Iris pigment epithelial cell (primary cell): Measurements from ENCODE around the gene MERTK.
"Not testable (repeated sequence)": the region's sequence is repeated elsewhere in the genome, so short reads cannot be mapped to it uniquely, and the experiment has no call there.

Experiments used
- DNase-seq: peaks from one replicate; pipeline ENCODE4 v3.0.0-alpha.2; 2011; ENCODE audit warnings: low read depth

Gene MERTK

DNA sequence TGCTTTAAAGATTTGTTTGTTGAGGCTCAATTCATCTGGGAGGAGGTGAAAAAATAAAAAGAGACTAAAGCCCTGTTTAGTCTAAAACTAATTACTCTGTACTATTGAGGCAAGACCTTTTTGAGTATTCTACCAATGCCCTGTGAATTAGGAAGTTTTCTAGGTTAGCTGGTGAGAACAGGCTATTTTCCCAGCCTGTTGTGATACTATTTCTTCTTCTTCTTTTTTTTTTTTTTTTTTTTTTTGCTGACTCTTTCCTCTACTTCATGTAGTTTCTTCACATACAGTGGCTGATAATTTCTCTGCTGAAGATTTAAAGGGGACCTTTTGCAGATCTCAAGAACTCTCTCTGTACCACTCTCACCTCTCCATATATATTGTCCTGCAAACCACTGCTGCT, 147.8 kb downstream of the MERTK start:
- DNase-seq, result no peak

DNA sequence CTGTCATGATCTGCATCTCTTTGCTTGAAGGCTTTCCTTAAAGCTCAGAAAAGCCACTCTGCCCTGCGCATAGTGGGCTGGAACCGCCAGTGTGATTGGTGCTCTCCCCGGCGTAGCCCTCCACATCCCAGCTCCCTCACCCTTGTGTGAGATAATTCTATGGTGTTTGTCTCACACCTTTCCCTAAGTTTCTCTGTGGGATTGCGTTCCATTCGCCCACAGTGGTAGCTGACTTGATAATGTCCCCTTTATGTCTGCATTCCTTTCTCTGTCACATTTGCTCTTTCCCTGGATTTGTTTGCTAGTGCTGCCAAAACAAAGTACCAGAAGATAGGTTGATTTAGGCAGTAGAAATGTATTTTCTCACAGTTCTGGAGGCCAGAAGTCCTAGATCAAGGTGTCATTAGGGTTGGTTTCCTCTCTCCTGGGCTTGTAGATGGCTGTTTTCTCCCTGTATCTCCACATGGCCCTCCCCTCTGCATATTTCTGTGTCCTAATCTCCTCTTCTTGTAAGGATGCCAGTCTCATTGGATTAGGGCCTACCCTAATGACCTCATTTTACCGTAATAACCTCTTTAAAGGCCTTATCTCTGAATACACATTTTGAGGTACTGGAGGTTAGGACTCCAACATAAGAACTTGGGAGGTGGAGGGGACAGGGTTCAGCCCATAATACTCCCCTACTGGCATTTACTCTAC, 149.3 kb downstream of the MERTK start:
- no peak for DNase-seq

DNA sequence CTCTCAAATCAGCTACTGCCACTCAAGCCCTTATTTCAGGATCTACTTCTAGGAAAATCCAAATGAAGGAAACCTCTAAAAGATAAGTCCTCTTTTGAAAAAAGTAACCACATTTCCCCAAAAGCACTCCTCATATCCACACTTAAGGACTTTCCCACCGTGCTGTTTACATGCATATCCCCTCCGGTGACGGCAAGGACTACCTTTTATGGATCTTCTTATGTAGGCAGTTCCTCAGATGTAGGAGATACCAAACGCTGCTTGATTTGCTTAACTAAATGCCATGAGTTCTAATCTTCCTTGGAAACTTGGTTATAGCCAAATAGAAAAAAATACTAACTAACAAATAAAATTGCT, 149.8 kb downstream of the MERTK start:
- no peak for DNase-seq

DNA sequence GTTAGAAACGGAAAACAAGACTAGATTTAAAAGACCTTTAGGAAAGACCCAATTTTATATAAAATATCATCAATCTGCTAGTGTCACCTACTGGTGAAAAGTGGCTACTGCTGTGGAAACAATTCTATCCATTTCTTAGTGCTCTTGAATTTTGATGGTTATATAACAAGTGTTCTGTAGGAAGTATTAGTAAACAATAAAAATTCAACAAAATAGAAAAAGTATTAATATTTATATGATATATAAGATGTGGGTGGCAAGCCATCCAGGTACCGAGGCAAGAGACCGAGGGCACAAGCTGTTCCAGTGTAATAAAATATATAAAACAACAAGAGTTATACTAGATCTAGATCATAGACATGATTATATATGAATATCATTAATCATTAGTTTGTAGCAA, 150.5 kb downstream of the MERTK start:
- DNase-seq, result peak; percentile 67

DNA sequence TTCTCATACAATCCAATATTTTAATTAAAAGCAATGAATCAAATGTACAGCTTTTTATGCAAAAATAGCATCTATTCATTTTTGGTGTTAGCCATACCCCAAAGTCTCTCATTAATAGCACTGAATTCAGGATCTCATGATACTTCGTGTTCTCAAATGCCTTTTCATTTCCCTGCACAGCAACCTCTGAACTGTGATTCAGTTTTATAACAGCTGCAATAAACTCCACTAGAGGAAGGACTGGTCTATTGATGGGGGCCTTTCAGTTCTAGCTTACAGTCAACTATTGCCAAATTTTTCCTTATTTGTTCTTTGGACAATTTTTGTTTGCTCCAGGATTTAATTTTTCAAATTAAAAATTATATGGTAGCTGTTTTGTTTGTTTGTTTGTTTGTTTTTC, 151.9 kb downstream of the MERTK start:
- no peak for DNase-seq

DNA sequence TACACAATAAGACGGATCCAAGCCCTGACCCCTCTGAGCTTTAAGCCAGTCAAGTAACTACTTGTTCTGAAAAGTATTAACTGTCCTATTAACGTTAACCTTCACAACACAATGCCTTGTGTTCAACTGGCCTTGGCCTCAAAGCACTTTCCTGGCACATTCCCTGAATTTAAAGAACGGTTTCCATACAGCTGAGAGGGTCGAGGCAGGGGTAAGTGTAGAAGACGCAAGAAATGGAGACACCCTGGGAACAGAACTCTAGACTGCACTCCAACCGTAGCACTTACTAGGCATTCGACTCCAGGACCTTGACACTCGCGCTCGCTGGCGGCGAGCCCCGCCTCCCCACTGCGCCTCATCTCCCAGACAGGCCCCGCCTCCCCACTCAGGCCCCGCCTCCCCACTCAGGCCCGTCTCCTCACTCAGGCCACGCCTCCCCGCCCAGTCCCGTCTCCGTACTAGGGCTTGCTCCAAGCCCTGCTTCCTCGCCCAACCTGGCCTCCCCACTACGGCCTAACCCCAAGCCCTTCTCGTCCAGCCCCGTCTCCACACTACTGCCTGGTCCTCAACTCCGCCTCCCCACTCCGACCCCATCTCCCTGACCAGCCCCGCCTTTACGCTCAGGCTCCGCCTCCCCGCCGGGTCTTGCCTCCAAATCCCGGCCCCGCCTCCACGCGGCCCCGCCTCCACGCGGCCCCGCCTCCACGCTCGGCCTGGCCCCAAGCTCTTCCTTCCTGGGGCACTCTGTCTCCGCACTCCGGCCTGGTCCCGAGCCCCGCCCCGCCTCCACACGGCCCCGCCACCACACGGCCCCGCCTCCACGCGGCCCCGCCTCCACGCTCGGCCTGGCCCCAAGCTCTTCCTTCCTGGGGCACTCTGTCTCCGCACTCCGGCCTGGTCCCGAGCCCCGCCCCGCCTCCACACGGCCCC, 155.8 kb downstream of the MERTK start:
- peak; percentile 95 for DNase-seq

DNA sequence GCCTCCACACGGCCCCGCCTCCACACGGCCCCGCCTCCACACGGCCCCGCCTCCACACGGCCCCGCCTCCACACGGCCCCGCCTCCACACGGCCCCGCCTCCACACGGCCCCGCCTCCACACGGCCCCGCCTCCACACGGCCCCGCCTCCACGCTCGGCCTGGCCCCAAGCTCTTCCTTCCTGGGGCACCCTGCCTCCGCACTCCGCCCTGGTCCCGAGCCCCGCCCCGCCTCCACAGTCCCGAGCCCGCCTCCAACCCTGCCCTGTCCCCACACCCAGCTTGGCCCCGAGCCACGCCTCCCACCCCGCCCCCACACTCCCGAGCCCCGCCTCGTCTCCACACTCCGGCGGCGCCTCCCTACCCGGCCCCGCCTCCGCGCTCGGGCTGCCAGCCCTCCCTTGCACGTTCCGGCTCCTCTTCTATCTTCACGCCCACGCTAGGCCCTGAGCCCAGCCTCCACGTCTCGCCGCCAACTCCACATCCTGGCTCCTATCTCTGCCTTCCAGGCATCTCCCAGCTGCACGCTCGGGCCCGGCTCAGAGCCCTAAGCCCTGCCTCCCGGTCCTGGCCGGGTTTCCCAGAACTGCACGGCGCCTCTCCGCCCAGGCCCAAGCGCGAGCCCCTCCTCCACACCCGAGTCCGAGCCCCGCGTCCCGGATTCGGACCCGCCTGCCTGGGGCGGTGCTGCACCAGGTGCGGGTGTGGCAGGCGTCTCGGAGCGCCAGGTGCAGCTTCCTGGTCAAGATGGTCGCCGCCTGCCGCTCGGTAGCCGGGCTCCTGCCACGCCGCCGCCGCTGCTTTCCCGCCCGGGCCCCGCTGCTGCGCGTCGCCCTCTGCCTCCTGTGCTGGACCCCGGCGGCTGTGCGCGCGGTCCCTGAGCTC, 156.7 kb downstream of the MERTK start, which contains the start of gene TMEM87B:
TMEM87B (plus strand) TSS at position 423 of the 883 bp plus-strand sequence; CDS start at position 746, 323 bp downstream.
- DNase-seq, result peak; percentile 98

DNA sequence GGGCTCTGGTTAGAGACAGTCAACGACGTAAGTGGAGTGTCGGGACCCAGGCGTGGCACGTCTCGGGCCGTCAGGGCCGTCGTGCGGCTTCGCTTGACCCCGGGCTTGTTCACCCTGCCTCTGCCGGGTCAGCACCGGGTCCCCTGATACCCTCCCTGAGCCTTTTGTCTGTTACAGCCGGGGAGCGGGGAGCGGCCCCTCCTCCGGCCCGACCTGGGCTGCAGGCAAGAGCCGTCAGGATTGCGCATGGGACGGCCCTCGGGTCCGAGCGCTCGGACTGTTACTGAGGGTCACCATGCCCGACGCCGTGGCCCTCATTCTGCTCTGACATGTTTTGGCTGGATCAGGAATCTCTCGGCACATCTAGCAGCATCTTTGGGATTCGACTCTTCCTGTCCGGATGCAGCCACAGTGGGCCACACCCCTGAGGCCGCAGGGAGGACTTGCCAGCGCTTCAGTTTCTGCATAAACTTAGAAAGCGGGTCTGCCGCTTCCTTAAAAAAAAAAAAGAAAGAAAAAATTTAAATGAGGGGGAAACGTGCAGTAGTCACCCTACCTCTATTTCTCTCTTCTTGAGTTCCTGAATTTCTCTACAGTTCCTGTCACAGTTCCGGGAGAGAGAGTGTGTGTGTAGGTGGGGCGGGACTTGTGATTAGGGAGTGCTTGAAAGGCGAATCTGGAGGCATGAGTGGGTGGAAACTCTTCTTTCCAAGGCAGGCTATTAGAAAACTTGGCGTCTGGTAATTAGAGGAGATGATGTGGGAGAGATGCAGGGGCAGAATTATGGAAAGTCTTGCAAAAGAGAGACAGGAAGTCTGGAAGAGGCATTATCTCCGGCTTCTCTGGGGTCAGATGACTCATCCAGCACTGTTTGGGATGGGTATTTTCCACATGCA, 157.6 kb downstream of the MERTK start:
- DNase-seq, result peak; percentile 94

DNA sequence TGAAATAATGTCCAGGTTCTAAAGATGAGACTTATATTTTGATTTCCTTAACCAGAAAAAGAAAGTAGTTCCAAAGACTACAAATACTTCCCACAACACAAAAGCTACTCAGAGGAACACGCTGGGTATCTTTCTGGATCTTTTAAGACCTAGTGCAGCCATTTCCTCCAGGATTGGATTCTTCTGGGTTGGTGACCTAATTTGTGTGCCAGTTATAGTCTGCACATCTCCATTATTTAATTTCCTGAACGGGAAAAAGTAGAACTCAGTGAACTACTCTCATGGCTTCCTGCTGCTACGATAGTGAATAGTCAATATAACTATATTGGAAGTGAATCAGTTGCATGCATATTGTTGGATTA, 158.2 kb downstream of the MERTK start:
- DNase-seq, result no peak

DNA sequence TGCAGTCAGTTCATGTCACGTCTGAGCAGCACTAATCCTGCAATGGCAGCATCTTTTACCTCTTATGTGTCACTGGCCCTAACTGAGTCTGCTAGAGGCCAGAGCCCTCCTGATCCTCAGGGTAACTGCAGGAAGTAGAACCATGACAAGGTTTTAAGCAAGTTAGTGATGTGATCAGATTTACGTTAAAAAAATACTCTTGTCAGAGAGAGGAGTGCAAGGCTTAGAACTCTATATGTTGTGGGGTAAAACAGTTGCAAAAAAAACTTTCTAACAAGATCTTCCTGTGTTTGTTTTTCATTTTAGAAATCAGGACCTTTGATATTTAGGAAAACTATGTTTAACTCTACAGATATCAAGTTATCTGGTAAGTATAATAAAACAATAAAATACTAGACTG, 161.3 kb downstream of the MERTK start:
- no peak for DNase-seq

DNA sequence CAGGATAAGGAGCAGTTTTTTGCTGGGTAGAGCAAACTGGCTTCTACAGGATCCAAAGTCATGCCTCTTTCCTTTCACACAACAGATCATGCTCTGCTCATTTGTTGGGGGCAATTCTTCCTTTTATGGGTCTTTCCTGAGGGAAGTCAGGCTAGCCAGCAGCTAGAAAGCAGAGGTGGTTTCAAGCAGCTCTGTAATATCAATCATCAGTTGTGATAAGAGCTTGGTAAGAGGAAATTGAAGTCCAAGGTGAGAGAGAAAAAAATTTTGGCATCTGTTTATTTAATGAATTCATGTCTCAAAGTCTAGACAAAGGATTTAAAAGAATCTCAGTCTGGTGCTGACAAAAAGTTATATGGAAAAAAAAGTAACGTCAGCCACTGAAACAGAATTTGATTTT, 162.9 kb downstream of the MERTK start:
- no peak for DNase-seq

DNA sequence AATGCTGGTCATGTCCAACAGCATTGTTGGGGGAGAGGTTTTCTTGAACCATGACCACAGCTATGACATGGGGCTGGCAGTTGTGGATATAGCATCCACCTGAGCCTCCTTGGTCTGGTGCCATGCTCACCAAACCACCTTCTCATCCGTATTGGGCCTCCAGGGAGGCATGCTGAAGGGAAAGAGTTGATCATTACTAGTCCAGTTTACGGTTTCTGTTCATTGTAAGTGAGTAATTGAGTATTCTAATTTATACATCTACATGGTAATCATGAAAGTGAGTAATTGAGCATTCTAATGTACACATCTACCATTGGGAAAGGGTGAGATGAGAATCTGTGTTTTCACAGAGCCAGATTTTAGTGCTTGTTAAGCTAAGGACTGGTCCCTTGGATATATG, 163.4 kb downstream of the MERTK start:
- no peak for DNase-seq

DNA sequence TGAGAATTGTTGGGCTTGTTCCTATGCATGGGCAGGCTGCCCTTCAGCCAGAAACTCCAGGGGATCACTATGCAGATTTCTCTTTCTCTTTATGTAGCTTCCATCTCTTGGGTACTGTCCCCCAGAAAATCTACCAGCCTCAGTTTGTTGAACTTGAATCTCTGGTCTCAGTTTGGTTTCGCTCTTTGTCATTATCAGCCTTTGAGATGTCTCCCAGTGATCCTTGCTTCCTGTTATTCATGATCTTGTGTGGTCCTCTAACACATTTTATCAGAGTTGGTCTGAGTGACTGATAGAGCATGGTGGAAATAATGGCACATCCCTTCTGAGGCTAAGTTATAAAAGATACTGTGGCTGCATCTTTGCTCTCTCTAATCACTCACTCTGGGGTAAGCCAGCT, 164.5 kb downstream of the MERTK start:
- no peak for DNase-seq

DNA sequence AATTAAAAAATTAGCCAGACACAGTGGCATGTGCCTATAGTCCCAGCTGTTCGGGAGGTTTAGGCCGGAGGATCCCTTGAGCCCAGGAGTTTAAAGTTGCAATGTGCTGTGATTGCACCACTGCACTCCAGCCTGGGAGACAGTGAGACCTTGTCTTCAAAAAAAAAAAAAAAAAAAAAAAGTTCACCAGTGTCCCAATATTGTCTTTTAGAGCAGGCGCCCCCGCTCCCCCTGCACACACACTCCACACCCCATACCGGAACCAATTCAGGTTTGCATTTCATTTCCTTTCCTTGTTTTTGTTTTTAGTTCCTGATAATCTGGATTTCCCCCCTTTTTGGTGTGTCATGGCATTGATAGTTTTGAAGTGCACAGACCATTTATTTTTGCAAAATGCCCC, 167.1 kb downstream of the MERTK start:
- DNase-seq, result no peak

DNA sequence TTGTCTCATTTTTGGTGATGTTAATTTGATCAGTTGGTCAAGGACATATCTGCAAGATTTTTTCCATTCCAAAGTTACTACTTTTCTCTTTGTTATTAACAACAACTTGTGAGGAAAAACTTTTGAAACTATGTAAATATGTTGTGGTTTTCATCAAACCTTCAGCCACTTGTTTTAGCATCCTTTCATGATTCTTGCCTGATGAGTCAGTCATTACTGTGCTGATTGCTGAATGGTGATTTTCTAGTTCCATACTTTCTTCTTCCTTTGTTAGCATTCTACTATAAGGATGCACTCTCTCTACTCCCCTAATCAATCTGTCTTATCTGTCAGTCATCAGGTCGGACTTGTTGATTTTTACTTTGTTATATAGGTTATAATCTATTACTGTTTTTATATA, 167.6 kb downstream of the MERTK start:
- DNase-seq, result peak; percentile 88

DNA sequence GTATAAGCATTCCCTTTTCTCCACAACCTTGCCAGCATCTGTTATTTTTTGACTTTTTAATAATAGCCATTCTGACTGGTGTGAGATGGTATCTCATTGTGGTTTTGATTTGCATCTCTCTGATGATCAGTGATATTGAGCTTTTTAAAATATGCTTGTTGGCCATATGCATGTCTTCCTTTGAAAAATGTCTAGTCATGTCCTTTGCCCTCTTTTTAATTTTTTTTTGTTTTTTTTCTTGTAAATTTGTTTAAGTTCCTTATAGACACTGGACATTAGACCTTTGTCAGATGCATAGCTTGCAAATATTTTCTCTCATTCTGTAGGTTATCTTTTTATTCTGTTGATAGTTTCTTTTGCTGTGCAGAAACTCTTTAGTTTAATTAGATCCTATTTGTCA, 171.4 kb downstream of the MERTK start:
- not testable (repeated sequence) for DNase-seq

DNA sequence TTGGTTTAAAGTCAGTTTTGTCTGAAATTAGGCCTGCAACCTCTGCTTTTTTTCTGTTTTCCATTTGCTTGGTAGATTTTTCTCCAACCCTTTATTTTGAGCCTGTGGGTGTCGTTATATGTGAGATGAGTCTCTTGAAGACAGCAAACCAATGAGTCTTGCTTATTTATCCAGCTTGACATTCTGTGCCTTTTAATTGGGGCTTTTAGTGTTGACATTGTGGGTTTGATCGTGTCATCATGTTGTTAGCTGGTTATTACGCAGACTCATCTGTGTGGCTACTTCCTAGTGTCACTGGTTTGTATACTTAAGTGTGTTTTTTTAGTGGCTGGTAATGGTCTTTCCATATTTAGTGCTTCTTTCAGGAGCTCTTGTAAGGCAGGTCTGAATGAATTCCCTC, 175.5 kb downstream of the MERTK start:
- DNase-seq, result no peak

DNA sequence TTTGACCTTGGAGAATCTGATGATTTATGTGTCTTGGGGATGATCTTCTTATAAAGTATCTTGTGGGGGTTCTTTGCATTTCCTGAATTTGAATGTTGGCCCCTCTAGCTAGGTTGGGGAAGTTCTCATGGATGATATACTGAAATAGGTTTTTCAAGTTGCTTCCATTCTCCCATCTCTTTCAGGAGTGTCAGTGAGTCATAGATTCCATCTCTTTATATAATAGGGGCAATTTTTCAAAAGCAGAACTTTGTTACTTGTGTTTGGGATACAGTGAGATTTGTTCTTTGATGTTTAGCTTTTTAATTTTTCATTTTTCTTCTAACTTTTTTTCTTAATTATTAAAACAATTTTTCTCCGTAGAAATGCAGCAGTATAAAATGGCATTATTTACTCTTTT, 176.1 kb downstream of the MERTK start:
- peak; percentile 40 for DNase-seq

DNA sequence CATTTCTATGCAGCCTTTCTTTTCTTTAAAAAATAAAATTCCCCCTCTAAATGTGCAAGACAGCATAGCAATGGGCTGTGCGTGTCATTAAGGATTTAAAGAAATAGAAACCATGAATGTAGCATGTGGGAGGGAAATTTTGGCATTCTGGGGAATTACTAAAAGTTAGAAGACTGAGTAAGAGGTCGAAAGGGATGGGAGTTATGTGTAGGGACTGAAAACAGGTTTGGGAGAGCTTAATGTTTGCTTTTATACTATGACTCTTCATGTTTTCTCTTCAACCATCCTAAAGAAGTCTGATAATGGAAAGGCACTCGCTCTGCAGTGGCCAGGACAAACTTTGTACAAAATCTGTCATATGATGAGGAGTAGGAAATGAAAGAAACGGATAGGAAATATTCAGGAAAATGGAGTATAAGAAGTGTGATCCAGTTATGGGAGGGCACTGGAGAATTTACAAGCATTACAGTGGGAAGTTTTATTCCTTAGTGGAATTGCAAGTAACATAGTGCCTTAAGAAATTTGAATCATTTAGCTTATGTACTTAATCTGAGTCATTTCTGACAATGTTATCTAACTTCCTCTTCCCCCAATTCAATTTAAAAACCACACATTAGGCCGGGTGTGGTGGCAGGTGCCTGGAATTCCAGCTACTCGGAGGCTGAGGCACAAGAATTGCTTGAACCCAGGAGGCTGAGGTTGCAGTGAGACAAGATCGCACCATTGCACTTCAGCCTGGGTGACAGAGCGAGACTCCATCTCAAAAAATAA, 177.3 kb downstream of the MERTK start:
- DNase-seq, result peak; percentile 41

DNA sequence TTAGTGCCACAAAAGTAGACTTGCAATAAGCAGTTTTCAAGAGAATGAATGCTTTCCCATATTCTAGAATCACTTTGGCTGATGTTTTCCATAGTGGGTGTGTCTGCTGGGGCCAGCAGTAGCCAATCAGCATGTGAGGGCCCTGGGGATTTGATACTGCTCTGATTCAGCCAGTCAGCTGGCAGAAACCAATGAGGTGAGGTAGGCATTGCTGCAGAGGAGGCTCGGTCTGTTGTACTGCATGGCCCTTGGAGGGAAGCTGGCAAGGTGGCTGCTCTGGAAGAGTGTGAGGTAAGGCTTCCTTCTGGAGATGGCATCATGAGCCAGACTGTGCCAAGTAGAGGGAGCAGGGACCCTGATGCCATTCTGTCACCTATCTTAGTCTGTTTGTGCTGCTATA, 179.4 kb downstream of the MERTK start:
- DNase-seq, result no peak
